ENCODE measurements around the gene PHLDA1. TPM values are rescaled to one million over a fixed set of nuclear protein-coding genes. Genes with fewer than 3 reads are reported as not detected.

Gene PHLDA1
- total and polyA plus RNA-seq, 2 of the 13 experiments (the other 11 are each of a cell fraction or from before 2014, with no cell fraction given) = 33.8 to 41.0 TPM

DNA sequence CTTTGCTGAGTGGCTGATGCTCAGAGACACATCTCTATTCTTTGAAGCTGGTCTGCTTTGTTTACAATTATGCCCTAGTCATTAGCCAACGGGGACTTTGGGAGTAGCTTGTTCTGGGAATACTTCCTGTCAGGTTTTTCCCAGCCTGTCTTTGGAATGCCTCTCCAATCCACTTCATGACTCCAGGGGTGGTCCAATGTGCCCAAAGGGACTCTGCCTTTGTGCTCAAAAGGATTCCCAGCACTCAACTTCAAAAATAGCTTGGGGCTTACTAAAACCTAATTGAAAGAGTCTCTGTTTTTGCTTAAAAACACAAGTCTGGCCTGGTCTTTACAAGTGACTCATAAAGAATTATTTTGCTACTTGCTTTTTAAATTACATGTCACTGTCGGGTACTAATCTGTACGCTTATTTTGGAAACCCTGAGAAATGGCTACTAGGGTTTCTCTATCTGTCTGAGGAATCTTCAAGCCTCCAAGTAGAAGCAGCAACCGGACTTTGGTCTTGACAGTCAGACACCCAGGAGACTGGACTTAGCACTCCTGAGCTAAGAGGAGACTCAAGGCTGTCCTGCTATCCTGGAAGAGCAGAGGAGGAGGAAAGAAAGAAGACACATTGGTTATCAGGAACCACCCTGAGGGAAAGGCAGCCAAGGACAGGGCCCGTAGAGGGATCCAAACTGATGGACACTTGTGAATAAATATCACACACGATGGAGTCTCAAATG is 20.7 kb downstream of the PHLDA1 start (continued):
- TF ChIP-seq, protein P1, sequence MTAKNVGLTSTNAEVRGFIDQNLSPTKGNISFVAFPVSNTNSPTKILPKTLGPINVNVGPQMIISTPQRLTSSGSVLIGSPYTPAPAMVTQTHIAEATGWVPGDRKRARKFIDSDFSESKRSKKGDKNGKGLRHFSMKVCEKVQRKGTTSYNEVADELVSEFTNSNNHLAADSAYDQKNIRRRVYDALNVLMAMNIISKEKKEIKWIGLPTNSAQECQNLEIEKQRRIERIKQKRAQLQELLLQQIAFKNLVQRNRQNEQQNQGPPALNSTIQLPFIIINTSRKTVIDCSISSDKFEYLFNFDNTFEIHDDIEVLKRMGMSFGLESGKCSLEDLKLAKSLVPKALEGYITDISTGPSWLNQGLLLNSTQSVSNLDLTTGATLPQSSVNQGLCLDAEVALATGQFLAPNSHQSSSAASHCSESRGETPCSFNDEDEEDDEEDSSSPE (CRISPR knock-in tag; IDR thresholded peaks at IDR 0.05) = no peak
- TF ChIP-seq NR3C1 (CRISPR knock-in tag; IDR thresholded peaks at IDR 0.05) (no peak), KDM2A (CRISPR knock-in tag; IDR thresholded peaks at IDR 0.05; ENCODE audit: borderline replicate concordance, low read depth) (no peak)
- TF ChIP-seq, protein P2, sequence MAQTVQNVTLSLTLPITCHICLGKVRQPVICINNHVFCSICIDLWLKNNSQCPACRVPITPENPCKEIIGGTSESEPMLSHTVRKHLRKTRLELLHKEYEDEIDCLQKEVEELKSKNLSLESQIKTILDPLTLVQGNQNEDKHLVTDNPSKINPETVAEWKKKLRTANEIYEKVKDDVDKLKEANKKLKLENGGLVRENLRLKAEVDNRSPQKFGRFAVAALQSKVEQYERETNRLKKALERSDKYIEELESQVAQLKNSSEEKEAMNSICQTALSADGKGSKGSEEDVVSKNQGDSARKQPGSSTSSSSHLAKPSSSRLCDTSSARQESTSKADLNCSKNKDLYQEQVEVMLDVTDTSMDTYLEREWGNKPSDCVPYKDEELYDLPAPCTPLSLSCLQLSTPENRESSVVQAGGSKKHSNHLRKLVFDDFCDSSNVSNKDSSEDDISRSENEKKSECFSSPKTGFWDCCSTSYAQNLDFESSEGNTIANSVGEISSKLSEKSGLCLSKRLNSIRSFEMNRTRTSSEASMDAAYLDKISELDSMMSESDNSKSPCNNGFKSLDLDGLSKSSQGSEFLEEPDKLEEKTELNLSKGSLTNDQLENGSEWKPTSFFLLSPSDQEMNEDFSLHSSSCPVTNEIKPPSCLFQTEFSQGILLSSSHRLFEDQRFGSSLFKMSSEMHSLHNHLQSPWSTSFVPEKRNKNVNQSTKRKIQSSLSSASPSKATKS (CRISPR knock-in tag; IDR thresholded peaks at IDR 0.05) = no peak

DNA sequence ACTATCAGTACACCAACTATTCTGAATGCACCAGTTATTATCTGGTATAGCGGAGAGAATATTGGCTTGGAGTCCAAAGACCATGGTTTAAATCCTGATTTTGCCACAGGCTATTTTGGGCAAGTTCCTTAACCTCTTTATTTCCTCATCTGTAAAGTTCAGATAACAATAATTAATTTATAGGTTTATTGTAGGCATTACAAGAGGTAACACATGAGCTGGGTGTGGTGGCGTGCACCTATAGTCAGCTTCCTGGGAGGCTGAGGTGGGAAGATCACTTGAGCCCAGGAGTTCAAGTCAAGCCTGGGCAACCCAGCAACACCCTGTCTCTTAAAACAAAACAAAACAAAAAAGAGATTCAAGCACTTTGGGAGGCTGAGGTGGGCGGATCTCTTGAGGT is 23.1 kb downstream of the PHLDA1 start:
- no peaks in the 10 kb centered on the region for H3K27me3 ChIP-seq (ENCODE audit: control insufficient read depth in 1 of 2, insufficient read depth in 2 of 2, low read length in 2 of 2)
- CTCF ChIA-PET (ENCODE audit: low intra/inter-chr PET ratio, low total read pairs) = no interaction called here
- intact Hi-C loops (cut with micrococcal nuclease; ENCODE audit: unreplicated experiment) = no loop called here
- H3K4me3 ChIP-seq (replicated peaks in 1 of 3; ENCODE audit: insufficient read depth in 1 of 3, low read depth in 2 of 3, low read length in 3 of 3) = no peak overlapping the region
- no TSS peak for BruUV-seq (replicated peaks)
- H3K79me2 ChIP-seq (ENCODE audit: insufficient read depth, low read length) = no peaks in the 10 kb centered on the region
- H3K36me3 ChIP-seq (replicated peaks in 1 of 2; ENCODE audit: control insufficient read depth in 1 of 2, insufficient read depth in 2 of 2, low read length in 2 of 2) = no peaks in the 10 kb centered on the region
- H3K27ac ChIP-seq (ENCODE audit: extremely low read length, insufficient read depth, low read length) = no peak overlapping the region
- DNase-seq (ENCODE audit: low spot score) = no peak
- ATAC-seq = no peak
- H3K4me2 ChIP-seq (ENCODE audit: low read depth, low read length) = no peak overlapping the region
- 95% methylated on average over 3 of the region's 3 CpGs for WGBS (ENCODE audit: low lambda C conversion rate)
- in situ Hi-C loops (cut with HindIII; ENCODE audit: extremely low pct_ligation_motif_present, low pct_unique_long_range_greater_than_20kb) = no loop called here
- no peak for FAIRE-seq
- no peak overlapping the region for H2AFZ ChIP-seq (ENCODE audit: low read length)
- POLR2A ChIA-PET = interaction anchor here (4.2 kb wide), 1 partner anchor 23 kb away, joined by 32 read pairs; the partner anchor contains the start of gene PHLDA1
- no peaks in the 10 kb centered on the region for H4K20me1 ChIP-seq (ENCODE audit: insufficient read depth, low read length)
- no peaks in the 10 kb centered on the region for H3K9me3 ChIP-seq (ENCODE audit: low read length)
- H3K4me1 ChIP-seq (ENCODE audit: insufficient read depth, low read length) = peaks cover 39% of the 10 kb centered on the region
- no peak overlapping the region for H3K9ac ChIP-seq (ENCODE audit: insufficient read depth, low read depth, low read length)
- no peak for TF ChIP-seq ZKSCAN8 (CRISPR knock-in tag; IDR thresholded peaks at IDR 0.05; ENCODE audit: borderline replicate concordance)
- TF ChIP-seq, protein P3, sequence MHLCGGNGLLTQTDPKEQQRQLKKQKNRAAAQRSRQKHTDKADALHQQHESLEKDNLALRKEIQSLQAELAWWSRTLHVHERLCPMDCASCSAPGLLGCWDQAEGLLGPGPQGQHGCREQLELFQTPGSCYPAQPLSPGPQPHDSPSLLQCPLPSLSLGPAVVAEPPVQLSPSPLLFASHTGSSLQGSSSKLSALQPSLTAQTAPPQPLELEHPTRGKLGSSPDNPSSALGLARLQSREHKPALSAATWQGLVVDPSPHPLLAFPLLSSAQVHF (CRISPR knock-in tag; IDR thresholded peaks at IDR 0.05) = no peak
- TF ChIP-seq, protein P4, sequence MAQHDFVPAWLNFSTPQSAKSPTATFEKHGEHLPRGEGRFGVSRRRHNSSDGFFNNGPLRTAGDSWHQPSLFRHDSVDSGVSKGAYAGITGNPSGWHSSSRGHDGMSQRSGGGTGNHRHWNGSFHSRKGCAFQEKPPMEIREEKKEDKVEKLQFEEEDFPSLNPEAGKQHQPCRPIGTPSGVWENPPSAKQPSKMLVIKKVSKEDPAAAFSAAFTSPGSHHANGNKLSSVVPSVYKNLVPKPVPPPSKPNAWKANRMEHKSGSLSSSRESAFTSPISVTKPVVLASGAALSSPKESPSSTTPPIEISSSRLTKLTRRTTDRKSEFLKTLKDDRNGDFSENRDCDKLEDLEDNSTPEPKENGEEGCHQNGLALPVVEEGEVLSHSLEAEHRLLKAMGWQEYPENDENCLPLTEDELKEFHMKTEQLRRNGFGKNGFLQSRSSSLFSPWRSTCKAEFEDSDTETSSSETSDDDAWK (CRISPR knock-in tag; IDR thresholded peaks at IDR 0.05) = no peak
- TF ChIP-seq, protein P5, sequence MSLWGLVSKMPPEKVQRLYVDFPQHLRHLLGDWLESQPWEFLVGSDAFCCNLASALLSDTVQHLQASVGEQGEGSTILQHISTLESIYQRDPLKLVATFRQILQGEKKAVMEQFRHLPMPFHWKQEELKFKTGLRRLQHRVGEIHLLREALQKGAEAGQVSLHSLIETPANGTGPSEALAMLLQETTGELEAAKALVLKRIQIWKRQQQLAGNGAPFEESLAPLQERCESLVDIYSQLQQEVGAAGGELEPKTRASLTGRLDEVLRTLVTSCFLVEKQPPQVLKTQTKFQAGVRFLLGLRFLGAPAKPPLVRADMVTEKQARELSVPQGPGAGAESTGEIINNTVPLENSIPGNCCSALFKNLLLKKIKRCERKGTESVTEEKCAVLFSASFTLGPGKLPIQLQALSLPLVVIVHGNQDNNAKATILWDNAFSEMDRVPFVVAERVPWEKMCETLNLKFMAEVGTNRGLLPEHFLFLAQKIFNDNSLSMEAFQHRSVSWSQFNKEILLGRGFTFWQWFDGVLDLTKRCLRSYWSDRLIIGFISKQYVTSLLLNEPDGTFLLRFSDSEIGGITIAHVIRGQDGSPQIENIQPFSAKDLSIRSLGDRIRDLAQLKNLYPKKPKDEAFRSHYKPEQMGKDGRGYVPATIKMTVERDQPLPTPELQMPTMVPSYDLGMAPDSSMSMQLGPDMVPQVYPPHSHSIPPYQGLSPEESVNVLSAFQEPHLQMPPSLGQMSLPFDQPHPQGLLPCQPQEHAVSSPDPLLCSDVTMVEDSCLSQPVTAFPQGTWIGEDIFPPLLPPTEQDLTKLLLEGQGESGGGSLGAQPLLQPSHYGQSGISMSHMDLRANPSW (CRISPR knock-in tag; IDR thresholded peaks at IDR 0.05; ENCODE audit: borderline replicate concordance) = no peak
- no peak for TF ChIP-seq ZBTB7A (CRISPR knock-in tag; IDR thresholded peaks at IDR 0.05)
